WI38 (cell line): Measurements from ENCODE around the gene ZNF276.
"Not testable (repeated sequence)": the region's sequence is repeated elsewhere in the genome, so short reads cannot be mapped to it uniquely, and the experiment has no call there.

Source experiments
- H3K4me3 ChIP-seq: 2 replicates; pipeline ENCODE4 v1.5.1; 2011; ENCODE audit warnings: low read depth, mild to moderate bottlenecking, control low read depth, low read length
- CTCF ChIP-seq: IDR thresholded peaks from 2 replicates; pipeline ENCODE4 v1.5.1; 2012; ENCODE audit warnings: low read depth, mild to moderate bottlenecking, control low read depth, low read length

The ZNF276 gene

GRCh38 chr16:89749637-89750036 is 28.3 kb downstream of the ZNF276 start:
- H3K4me3 ChIP-seq: no peak overlapping the region
- TF ChIP-seq CTCF: no peak

GRCh38 chr16:89759746-89760340 is 38.5 kb downstream of the ZNF276 start:
- TF ChIP-seq CTCF: no peak

GRCh38 chr16:89761304-89761922 is 40.1 kb downstream of the ZNF276 start:
- no peak for TF ChIP-seq CTCF
- no peak overlapping the region for H3K4me3 ChIP-seq

More at GRCh38 chr16:89759746-89760340, 38.5 kb downstream of the ZNF276 start:
- no peak overlapping the region for H3K4me3 ChIP-seq

- TF ChIP-seq CTCF: no peak
- H3K4me3 ChIP-seq: no peak overlapping the region
These were observed 43.4 kb downstream of the ZNF276 start for GRCh38 chr16:89764711-89765201.

GRCh38 chr16:89765292-89765830 is 44.0 kb downstream of the ZNF276 start:
- no peak overlapping the region for H3K4me3 ChIP-seq
- TF ChIP-seq CTCF: no peak

- no peak overlapping the region for H3K4me3 ChIP-seq
- no peak for TF ChIP-seq CTCF
These were observed 49.0 kb downstream of the ZNF276 start for GRCh38 chr16:89770367-89770766.

GRCh38 chr16:89775223-89775622 is 53.9 kb downstream of the ZNF276 start:
- no peak overlapping the region for H3K4me3 ChIP-seq
- TF ChIP-seq CTCF: no peak

GRCh38 chr16:89778211-89778610 is 56.9 kb downstream of the ZNF276 start:
- not testable (repeated sequence) for H3K4me3 ChIP-seq
